Gastrocnemius medialis (tissue), 4 donors: ENCODE data around the gene ATF7IP. TPM values are rescaled to one million over a fixed set of nuclear protein-coding genes. Genes with fewer than 3 reads are reported as not detected.
"Not testable (repeated sequence)": the region's sequence is repeated elsewhere in the genome, so short reads cannot be mapped to it uniquely, and the experiment has no call there.

Experiments used
- ATAC-seq, 2 donors: fragments of 150-250 bp; one replicate each; pipeline ENCODE4 v1.9.1; 2016
- DNase-seq, 2 donors: peaks; one replicate each; pipeline ENCODE4 v3.0.0-alpha.2; 2019
- H3K27ac ChIP-seq, 4 donors: fragments of 200-600 bp; sonication (generic); 1 replicate in 1 of 4; 2 replicates in 3 of 4; pipeline ENCODE4 v1.5.1; 2016 to 2018; ENCODE audit warnings: mild to moderate bottlenecking in 2 of 4, moderate library complexity in 1 of 4
- H3K27me3 ChIP-seq, 3 donors: fragments of 200-600 bp; sonication (generic) in 2 of 3; 1 replicate in 1 of 3; 2 replicates in 2 of 3; pipeline versions ENCODE4 v1.5.1 to v1.6.0; 2016 to 2019; ENCODE audit warnings: mild to moderate bottlenecking in 1 of 3, moderate library complexity in 1 of 3
- H3K36me3 ChIP-seq, 2 donors: fragments of 200-600 bp; sonication (generic) in 1 of 2; one replicate each; pipeline ENCODE4 v1.5.1; 2017 to 2018
- H3K4me1 ChIP-seq, 2 donors: fragments of 200-600 bp; sonication (generic) in 1 of 2; one replicate each; pipeline ENCODE4 v1.5.1; 2016 to 2017; ENCODE audit warnings: mild to moderate bottlenecking in 2 of 2
- H3K4me3 ChIP-seq, 4 donors: fragments of 200-600 bp; sonication (generic) in 3 of 4; 1 replicate in 1 of 4; 2 replicates in 3 of 4; pipeline ENCODE4 v1.5.1; 2016 to 2019; ENCODE audit warnings: mild to moderate bottlenecking in 2 of 4
- H3K9me3 ChIP-seq, 3 donors: fragments of 200-600 bp; sonication (generic) in 2 of 3; 1 replicate in 1 of 3; 2 replicates in 2 of 3; pipeline ENCODE4 v1.5.1; 2016 to 2019
- POLR2A ChIP-seq, 2 donors: fragments of 450-650 bp; IDR thresholded peaks; one replicate each; pipeline ENCODE4 v1.6.1; 2017; ENCODE audit warnings: antibody characterized with exemption in 2 of 2, mild to moderate bottlenecking in 2 of 2, moderate library complexity in 2 of 2
- in situ Hi-C, 4 donors: fragments of 200-750 bp; cut with MboI; loops; one replicate each; pipeline versions ENCODE4 v1.15.0 to v1.8.0; 2017; ENCODE audit warnings: low sequenced_read_pairs in 4 of 4
- intact Hi-C: fragments of 100-400 bp; cut with DNase I; formaldehyde crosslinking; loops from one replicate; pipeline ENCODE4 v1.15.1; 2023; ENCODE audit warnings: low total_unique reads
- total RNA-seq, 4 donors: library from RNA; depleted of rRNA; stranded (reverse); fragments of >200 nt; gene quantifications; one replicate each; pipeline versions ENCODE4 v1.1.0 to v1.2.3, GENCODE V29; 2016
- TF ChIP-seq, protein P1 (sequence below), 5 experiments: fragments of 450-650 bp in 3 of 5; fragments of 200-600 bp in 2 of 5; sonication (generic) in 2 of 5; IDR thresholded peaks in 4 of 5; conservative IDR thresholded peaks in 1 of 5; 1 replicate in 4 of 5; 2 replicates in 1 of 5; pipeline ENCODE4 v1.5.1; 2016 to 2019; ENCODE audit warnings: antibody characterized with exemption in 5 of 5, mild to moderate bottlenecking in 3 of 5, moderate library complexity in 3 of 5

Gene ATF7IP
- total RNA-seq, 4 donors from 2014 or later: 15.9 to 42.2 (median 30.7) TPM

DNA sequence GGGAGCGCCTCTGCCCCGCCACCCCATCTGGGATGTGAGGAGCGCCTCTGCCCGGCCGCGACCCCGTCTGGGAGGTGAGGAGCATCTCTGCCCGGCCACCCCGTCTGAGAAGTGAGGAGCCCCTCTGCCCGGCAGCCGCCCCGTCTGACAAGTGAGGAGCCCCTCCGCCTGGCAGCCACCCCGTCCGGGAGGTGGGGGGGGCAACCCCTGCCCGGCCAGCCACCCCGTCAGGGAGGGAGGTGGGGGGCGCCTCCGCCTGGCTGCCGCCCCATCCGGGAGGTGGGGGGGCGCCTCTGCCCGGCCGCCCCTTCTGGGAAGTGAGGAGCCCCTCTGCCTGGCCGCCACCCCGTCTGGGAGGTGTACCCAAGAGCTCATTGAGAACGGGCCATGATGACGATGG lies 10.8 kb upstream of the ATF7IP start:
- H3K9me3 ChIP-seq, H3K27me3 ChIP-seq, ATAC-seq, DNase-seq, H3K4me3 ChIP-seq, H3K4me1 ChIP-seq, in situ Hi-C loops, intact Hi-C loops, H3K36me3 ChIP-seq, H3K27ac ChIP-seq: not testable (repeated sequence)

DNA sequence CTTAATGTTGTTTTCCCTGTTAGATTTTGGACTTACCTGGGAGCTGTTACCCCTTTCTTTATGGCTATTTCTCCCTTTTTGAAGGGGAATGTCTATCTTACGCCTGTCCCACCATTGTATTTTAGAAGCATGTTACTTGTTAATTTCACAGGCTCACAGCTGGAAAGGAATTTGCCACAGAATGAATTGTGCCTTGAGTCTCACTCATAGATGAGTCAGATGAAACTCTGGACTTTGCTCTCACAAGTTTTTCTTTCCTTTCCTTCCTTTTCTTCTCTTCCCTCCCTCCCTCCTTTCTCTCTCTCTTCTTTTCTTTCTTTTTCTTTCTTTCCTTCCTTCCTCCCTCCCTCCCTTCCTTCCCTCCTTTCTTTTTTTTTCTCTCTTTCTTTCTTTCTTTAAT lies 9.3 kb upstream of the ATF7IP start:
- Histone ChIP-seq H3K4me3 (no peak overlapping the region), H3K27ac (no peak overlapping the region), H3K27me3 (no peaks in the 10 kb centered on the region), H3K9me3 (no peaks in the 10 kb centered on the region), H3K4me1 (no peaks in the 10 kb centered on the region), H3K36me3 (no peaks in the 10 kb centered on the region)
- in situ Hi-C loops (no loop called here), intact Hi-C loops (no loop called here)
- no peak for ATAC-seq
- no peak for TF ChIP-seq POLR2A (IDR thresholded peaks at IDR 0.05)
- DNase-seq: no peak

DNA sequence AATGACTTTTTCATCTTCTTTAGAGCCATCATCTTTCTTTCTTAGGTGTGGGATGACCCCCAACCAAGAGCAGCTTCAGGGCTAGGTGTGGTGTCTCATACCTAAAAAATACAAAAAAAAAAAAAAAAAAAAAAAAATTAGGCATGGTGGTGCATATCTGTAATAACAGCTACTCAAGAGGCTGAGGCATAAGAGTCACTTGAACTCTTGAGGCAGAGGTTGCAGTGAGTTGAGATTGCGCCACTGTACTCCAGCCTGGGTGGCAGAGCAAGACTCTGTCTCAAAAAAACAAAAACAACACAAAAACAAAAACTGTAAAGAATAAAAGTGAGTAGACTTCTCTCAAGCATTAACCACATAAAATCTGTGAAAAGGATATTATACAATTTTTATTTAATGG lies 8.0 kb upstream of the ATF7IP start:
- Histone ChIP-seq H3K36me3 (no peaks in the 10 kb centered on the region), H3K9me3 (no peaks in the 10 kb centered on the region), H3K4me3 (no peak overlapping the region), H3K27ac (no peak overlapping the region), H3K27me3 (no peaks in the 10 kb centered on the region), H3K4me1 (no peaks in the 10 kb centered on the region)
- in situ Hi-C loops: no loop called here
- DNase-seq: no peak
- intact Hi-C loops: no loop called here
- no peak for ATAC-seq
- TF ChIP-seq, protein P1, sequence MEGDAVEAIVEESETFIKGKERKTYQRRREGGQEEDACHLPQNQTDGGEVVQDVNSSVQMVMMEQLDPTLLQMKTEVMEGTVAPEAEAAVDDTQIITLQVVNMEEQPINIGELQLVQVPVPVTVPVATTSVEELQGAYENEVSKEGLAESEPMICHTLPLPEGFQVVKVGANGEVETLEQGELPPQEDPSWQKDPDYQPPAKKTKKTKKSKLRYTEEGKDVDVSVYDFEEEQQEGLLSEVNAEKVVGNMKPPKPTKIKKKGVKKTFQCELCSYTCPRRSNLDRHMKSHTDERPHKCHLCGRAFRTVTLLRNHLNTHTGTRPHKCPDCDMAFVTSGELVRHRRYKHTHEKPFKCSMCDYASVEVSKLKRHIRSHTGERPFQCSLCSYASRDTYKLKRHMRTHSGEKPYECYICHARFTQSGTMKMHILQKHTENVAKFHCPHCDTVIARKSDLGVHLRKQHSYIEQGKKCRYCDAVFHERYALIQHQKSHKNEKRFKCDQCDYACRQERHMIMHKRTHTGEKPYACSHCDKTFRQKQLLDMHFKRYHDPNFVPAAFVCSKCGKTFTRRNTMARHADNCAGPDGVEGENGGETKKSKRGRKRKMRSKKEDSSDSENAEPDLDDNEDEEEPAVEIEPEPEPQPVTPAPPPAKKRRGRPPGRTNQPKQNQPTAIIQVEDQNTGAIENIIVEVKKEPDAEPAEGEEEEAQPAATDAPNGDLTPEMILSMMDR (IDR thresholded peaks at IDR 0.05 in 4 of 5, conservative IDR thresholded peaks at IDR 0.05 in 1 of 5): no peak
- no peak for TF ChIP-seq POLR2A (IDR thresholded peaks at IDR 0.05)

DNA sequence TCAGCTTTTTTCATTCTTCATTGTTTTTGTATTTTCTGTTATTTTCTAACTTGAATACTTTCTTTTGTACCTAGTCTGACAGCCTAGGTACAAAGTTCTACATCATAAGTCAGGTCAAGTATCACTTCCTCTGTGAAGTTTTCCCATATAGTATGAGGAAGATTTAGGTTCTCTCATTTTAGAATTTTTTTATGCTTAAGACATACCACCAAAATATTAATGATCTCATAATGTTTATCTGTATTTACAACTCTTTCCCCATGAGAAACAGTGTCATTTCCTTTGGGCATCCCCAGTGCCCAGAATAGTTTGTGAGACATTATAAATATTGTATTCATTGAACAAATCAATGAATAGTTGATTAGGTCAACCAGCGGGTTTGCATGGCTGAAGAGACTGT lies 3.1 kb upstream of the ATF7IP start:
- H3K36me3 ChIP-seq: no peaks in the 10 kb centered on the region
- in situ Hi-C loops: loop anchor here in 2 of 4 donors (5.0 to 10.0 kb wide), 3 partner anchors 52 to 108 kb away; no protein-coding TSS in a partner anchor
- intact Hi-C loops: no loop called here

DNA sequence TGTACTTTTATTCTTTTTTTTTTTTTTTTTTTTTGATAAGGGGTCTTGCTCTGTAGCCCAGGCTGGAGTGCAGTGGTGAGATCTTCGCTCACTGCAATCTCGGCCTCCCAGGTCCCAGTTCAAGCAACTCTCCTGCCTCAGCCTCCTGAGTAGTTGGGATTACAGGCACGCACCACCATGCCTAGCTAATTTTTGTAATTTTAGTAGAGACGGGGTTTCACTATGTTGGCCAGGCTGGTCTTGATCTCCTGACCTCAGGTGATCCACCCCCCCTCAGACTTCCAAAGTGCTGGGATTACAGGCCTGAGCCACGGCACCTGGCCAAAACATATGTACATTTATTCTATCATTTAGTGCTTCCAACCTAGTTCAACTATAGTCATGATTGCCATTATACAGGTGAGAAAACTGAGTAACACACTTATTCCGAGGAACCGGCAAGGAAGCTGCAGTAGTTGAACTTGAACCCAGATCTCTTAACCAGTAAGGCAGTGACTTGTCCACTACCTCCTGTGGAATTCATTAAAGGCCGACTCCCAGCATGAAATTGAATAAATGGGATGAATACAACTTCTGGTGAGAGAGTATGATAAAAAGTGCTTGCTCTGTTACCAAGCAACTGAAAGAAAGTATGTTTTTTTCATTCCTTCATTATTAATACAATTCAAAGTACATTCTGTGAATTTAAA lies 755 bp upstream of the ATF7IP start:
- in situ Hi-C loops (loop anchor here (5.0 to 10.0 kb wide), 4 partner anchors 50 to 110 kb away; no protein-coding TSS in a partner anchor), intact Hi-C loops (loop anchor here (1.0 to 5.0 kb wide), 4 partner anchors 107 to 408 kb away; partner anchors contain the start of gene PLBD1)
- Histone ChIP-seq H3K9me3 (no peaks in the 10 kb centered on the region), H3K27ac (peak overlapping the region; percentile 94 to 96 (median 95)), H3K27me3 (no peaks in the 10 kb centered on the region), H3K4me3 (peak overlapping the region; percentile 71 to 89 (median 86)), H3K36me3 (peaks cover 0 to 5% of the 10 kb centered on the region in 2 donors), H3K4me1 (peaks cover 0 to 12% of the 10 kb centered on the region in 2 donors)
- TF ChIP-seq, protein P1 (IDR thresholded peaks at IDR 0.05 in 4 of 5, conservative IDR thresholded peaks at IDR 0.05 in 1 of 5): no peak
- no peak for TF ChIP-seq POLR2A (IDR thresholded peaks at IDR 0.05)
- ATAC-seq (no peak), DNase-seq (no peak)

More for the DNA sequence above, 3.1 kb upstream of the ATF7IP start:
- H3K9me3 ChIP-seq: no peaks in the 10 kb centered on the region
- DNase-seq (no peak), ATAC-seq (no peak)
- H3K27ac ChIP-seq: no peak overlapping the region
- peaks cover 0 to 3% of the 10 kb centered on the region in 2 donors for H3K4me1 ChIP-seq
- no peak for TF ChIP-seq POLR2A (IDR thresholded peaks at IDR 0.05)
- TF ChIP-seq, protein P1 (IDR thresholded peaks at IDR 0.05 in 4 of 5, conservative IDR thresholded peaks at IDR 0.05 in 1 of 5): no peak
- H3K4me3 ChIP-seq: no peak overlapping the region
- no peaks in the 10 kb centered on the region for H3K27me3 ChIP-seq
